Measurements from ENCODE around the gene SLC6A20.

Gene SLC6A20

DNA sequence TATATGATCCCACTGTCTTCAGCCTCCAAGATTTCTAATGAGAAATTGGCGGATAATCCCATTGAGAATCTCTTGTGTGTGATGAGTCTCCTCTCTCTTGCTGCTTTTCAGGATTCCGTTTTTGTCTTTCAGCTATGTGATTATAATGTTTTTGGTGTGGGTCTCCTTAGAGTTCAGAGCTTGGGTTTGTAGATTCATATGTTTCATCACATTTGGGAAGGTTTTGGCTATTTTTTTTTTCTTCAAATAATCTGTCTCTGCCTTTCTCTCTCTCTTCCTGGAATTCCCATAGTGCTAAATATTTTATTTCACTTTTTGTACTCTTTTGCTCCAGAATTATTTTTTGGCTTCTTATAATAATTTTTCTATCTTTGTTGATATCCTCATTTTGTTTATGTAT is 66.7 kb downstream of the SLC6A20 start:
- no peak for DNase-seq (ENCODE audit: low read depth in 2 of 2)

DNA sequence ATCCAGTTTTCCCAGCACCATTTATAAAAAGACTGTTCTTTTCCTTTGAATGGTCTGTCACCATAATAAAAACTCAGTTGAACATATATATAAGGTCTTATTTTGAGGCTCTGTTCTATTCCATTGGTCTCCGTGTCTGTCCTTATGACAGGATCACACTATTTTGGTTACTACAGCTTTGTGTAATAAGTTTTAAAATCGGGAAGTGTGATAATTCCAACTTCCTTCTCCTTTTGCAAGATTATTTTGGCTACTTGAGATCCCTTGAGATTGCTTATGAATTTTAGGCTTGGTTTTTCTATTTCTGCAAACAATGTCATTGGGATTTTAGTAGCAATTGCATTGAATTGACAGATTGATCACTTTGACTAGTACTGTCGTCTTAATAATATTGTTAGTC is 71.4 kb downstream of the SLC6A20 start:
- DNase-seq (ENCODE audit: low read depth in 2 of 2) = no peak

DNA sequence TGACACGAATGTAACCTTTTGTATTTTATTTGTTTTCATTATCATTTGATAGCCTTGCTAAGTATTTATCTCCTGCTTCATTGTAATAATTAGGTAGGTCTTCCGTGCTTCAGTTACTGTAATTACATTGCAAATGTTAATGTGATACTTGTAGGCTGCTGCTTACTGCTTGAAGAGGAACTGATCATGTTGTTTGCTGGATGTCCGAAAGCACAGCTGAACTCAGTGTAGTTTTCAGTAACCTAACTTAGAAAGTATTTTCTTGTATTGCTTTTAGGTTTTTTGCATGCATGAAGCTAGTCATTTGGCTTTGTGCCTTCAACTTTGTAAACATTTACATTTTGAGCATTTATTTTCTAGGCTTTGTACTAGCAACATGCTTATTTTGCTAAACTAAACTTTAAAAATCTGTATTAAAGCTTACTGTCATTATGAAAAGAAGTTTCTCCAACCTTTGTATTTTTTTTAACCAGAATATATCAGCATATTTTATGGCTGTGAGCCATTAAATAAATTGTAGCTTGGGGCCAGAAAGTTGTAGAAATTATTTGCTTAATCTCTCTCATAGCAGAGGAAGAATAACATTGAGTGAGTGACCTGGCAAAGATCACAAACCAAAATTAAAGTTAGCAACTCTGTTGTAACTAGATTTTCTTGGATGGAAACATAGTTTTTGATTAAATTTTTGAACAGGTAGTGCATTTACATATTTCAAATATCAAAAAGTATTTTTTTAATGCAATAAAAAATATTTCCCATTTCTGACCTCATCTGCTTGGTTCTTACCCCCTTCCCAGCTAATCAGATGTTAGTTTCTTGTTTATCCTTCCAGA is 76.5 kb downstream of the SLC6A20 start:
- no peak for DNase-seq (ENCODE audit: low read depth in 2 of 2)

DNA sequence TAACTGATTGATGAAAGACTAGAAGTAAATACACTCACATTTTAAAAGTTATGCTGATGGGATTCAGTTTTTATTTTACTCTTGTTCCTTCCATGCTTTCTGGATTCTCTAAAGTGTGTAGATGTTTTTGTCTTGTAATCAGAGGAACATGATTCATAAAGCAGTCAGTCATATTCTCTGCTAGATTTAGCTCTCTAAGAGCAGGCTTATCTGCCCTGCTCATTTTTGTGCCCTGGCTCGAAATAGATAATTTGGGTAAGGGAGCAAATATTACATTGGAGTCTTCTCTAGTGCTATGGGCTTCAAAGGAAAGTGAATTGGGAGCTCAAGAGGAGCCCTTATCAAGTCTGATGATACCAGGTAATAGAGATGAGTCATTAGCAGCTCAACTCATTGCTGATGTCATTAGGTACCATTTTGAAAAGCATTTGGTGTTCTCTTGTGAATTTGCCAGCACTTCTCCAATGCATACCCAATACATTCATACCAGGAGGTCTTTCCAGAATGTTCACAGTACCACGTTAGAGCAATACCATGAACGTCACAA is 79.5 kb downstream of the SLC6A20 start:
- DNase-seq (ENCODE audit: low read depth in 2 of 2) = no peak

DNA sequence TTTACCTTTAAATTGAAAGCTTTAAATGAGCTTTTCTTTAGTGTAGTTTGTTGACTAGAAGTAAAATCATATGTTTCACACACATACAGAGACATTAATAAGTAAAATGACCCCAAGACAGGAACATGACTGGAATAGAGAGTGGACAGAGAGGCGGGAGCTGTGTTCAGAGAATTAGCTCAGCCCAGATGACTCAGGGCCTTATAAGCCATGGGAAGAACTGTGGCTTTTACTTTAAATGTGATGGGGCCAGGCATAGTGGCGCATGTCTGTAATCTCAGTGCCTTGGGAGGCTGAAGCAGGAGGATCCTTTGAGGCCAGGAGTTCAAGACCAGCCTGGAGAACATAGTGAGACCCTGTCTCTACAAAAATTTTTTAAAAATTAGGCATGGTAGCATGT is 80.4 kb downstream of the SLC6A20 start:
- DNase-seq (ENCODE audit: low read depth in 2 of 2) = no peak

DNA sequence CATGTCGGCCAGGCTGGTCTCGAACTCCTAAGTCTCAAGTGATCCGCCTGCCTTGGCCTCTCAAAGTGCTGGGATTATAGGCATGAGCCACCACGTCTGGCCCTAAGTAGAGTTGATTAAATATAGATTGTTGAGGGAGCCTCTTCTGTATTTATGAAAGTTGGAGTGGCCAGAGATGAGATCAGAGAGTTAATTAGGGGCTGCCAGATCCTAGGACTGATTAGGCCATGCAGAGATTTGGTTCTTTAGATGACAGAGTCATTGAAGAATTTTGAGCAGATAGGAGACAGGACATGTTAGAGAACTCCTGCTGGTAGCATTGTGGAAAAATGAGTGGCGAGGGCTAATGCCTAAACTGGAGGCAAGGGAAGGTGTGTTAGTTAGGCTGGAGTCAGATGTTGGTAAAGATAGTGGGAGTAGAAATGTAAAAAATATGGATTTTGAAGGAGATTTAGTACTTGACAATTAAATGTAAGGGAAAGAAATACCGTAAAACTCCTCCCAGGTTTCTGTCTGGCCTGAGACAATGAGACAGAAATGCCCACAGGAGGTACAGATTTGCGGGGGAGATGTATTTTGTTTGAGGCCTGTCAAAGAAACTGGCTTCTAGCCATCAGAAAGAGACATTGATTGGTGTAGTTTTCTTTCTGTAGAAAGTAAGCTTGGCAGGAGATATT is 83.8 kb downstream of the SLC6A20 start:
- no peak for DNase-seq (ENCODE audit: low read depth in 2 of 2)

DNA sequence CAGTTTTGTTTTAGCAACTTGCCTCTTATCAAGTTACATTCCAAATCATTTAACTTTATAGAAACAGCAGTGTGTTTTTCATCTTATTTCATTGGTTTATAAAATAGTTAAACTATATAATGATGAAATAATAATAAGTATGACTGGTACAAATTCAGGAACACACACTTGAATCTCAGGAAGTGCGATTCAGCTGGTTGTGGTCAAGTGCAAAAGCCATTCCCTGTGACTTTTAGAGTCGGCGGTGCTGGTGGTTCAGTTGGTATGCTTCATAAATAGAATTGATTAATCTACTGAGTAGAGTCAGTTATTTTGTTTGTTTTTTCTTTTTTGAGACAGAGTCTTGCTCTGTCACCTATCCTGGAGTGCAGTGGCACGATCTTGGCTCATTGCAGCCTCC is 84.4 kb downstream of the SLC6A20 start:
- DNase-seq (ENCODE audit: low read depth in 2 of 2) = no peak

DNA sequence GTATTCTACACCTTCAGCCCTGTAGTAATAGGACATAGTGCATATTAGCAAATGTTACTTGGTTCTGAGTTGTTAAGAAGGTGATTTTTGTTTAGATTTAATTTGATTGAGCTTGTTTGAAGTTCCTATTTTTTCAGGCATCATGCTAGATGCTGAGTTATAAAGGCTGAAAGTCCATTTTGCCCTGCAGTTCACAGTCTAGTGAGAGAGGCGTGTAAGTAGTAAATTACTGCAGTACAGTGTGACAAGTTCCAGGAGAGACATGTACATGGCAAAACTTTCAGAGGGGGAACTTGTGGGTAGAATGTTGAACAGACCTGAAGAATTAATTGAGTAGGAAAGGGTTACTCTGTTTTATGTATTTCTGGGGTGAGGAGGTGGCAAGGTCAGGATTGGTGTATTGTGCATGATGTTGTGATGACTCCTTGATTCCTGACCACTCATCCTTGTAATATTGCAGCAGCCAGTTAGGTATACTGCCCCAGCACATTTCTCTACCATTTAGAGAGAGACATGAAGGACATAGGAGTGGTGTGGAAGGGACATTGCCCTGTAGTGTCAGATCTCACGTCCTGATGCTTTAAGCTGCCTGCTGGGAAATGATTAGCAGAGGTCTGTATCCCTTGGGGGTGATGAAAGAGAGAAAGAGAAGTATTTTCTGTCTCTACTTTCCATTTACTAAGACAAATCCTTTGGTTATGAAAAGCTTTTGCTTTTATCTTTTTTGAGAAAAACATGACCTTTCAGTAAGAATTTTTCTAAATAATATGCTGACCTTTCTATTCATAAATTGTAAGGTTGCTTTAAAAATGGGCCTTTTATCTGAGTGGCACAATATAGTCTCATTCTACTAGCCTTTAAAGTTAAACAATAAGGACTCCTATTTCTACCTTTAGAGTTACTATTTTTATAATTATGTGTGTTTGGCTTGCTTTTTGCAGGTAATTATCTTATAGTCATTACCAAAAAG is 90.2 kb downstream of the SLC6A20 start:
- DNase-seq (ENCODE audit: low read depth in 2 of 2) = no peak
